ENCODE measurements around the gene ZNF3. TPM values are rescaled to one million over a fixed set of nuclear protein-coding genes. Genes with fewer than 3 reads are reported as not detected.

Gene ZNF3
- total RNA-seq, 1 donor from 2014 or later = 35.4 TPM

- TF ChIP-seq CTCF (IDR thresholded peaks at IDR 0.05) = no peak
- peaks cover 36% of the 10 kb centered on the region for H3K36me3 Mint-ChIP-seq (ENCODE audit: unreplicated experiment)
- H3K9me3 Mint-ChIP-seq (ENCODE audit: unreplicated experiment) = no peaks in the 10 kb centered on the region
- no peak overlapping the region for H3K27ac Mint-ChIP-seq (ENCODE audit: unreplicated experiment)
- no peak overlapping the region for H3K4me3 Mint-ChIP-seq (ENCODE audit: unreplicated experiment)
- H3K27me3 Mint-ChIP-seq (ENCODE audit: unreplicated experiment) = no peaks in the 10 kb centered on the region
- no peak for DNase-seq (ENCODE audit: extremely low spot score, unreplicated experiment)
- H3K4me1 Mint-ChIP-seq (ENCODE audit: unreplicated experiment) = peaks cover 3% of the 10 kb centered on the region
Observed at GRCh38 chr7:100024020-100024619, 57.4 kb downstream of the ZNF3 start.

GRCh38 chr7:100023526-100023925, 58.0 kb downstream of the ZNF3 start:
- H3K9me3 Mint-ChIP-seq (ENCODE audit: unreplicated experiment) = no peaks in the 10 kb centered on the region
- DNase-seq (ENCODE audit: extremely low spot score, unreplicated experiment) = no peak
- peaks cover 36% of the 10 kb centered on the region for H3K36me3 Mint-ChIP-seq (ENCODE audit: unreplicated experiment)
- no peak for TF ChIP-seq CTCF (IDR thresholded peaks at IDR 0.05)
- no peak overlapping the region for H3K4me3 Mint-ChIP-seq (ENCODE audit: unreplicated experiment)
- no peak overlapping the region for H3K27ac Mint-ChIP-seq (ENCODE audit: unreplicated experiment)
- H3K27me3 Mint-ChIP-seq (ENCODE audit: unreplicated experiment) = no peaks in the 10 kb centered on the region
- H3K4me1 Mint-ChIP-seq (ENCODE audit: unreplicated experiment) = peaks cover 3% of the 10 kb centered on the region

GRCh38 chr7:100022621-100023020, 58.9 kb downstream of the ZNF3 start:
- no peaks in the 10 kb centered on the region for H3K27me3 Mint-ChIP-seq (ENCODE audit: unreplicated experiment)
- TF ChIP-seq CTCF (IDR thresholded peaks at IDR 0.05) = no peak
- no peak overlapping the region for H3K4me3 Mint-ChIP-seq (ENCODE audit: unreplicated experiment)
- H3K4me1 Mint-ChIP-seq (ENCODE audit: unreplicated experiment) = peaks cover 7% of the 10 kb centered on the region
- peaks cover 34% of the 10 kb centered on the region for H3K36me3 Mint-ChIP-seq (ENCODE audit: unreplicated experiment)
- no peaks in the 10 kb centered on the region for H3K9me3 Mint-ChIP-seq (ENCODE audit: unreplicated experiment)
- no peak for DNase-seq (ENCODE audit: extremely low spot score, unreplicated experiment)
- H3K27ac Mint-ChIP-seq (ENCODE audit: unreplicated experiment) = no peak overlapping the region

- H3K27me3 Mint-ChIP-seq (ENCODE audit: unreplicated experiment) = no peaks in the 10 kb centered on the region
- no peak for TF ChIP-seq CTCF (IDR thresholded peaks at IDR 0.05)
- H3K36me3 Mint-ChIP-seq (ENCODE audit: unreplicated experiment) = peaks cover 34% of the 10 kb centered on the region
Observed at GRCh38 chr7:100021297-100021696, 60.2 kb downstream of the ZNF3 start.

More at GRCh38 chr7:100021297-100021696, 60.2 kb downstream of the ZNF3 start:
- Mint-ChIP-seq H3K4me1 (ENCODE audit: unreplicated experiment) (peaks cover 19% of the 10 kb centered on the region), H3K9me3 (ENCODE audit: unreplicated experiment) (no peaks in the 10 kb centered on the region), H3K4me3 (ENCODE audit: unreplicated experiment) (no peak overlapping the region), H3K27ac (ENCODE audit: unreplicated experiment) (no peak overlapping the region)
- no peak for DNase-seq (ENCODE audit: extremely low spot score, unreplicated experiment)

Small RNAs within 50 kb of the gene (microRNA-seq; reads per million reads assigned to microRNA genes)
- gene MIR106B (ENCODE audit: unreplicated experiment) = 1,165 reads per million, percentile 79 among the genes with 10 or more reads in this experiment
- 391 reads per million, percentile 71 among the genes with 10 or more reads in this experiment for gene MIR25 (ENCODE audit: unreplicated experiment)
- gene MIR93 (ENCODE audit: unreplicated experiment) = 2,305 reads per million, percentile 84 among the genes with 10 or more reads in this experiment

Other genes with a start within 250 kb of the ZNF3 start
- gene OR2AE1, start 204.7 kb downstream of the ZNF3 start, total RNA-seq = not detected in 2 replicates
- gene TRIM4, start 162.2 kb downstream of the ZNF3 start, total RNA-seq = 13.1 and 14.3 TPM in 2 replicates
- gene GJC3, start 152.1 kb downstream of the ZNF3 start, total RNA-seq = not detected in 2 replicates
- gene AZGP1, start 105.7 kb downstream of the ZNF3 start, total RNA-seq = not detected in 2 replicates
- gene ZKSCAN1, start 66.1 kb downstream of the ZNF3 start, total RNA-seq = 84.1 and 90.4 TPM in 2 replicates
- gene ZSCAN21, start 31.9 kb downstream of the ZNF3 start, total RNA-seq = 13.9 and 14.6 TPM in 2 replicates
- gene COPS6, start 7.2 kb upstream of the ZNF3 start, total RNA-seq = 93.7 and 101 TPM in 2 replicates
- gene MCM7, start 19.7 kb upstream of the ZNF3 start, total RNA-seq = 73.3 and 77.8 TPM in 2 replicates
- 22.0 and 27.4 TPM in 2 replicates for gene AP4M1, start 19.9 kb upstream of the ZNF3 start, total RNA-seq
- gene TAF6, start 37.6 kb upstream of the ZNF3 start, total RNA-seq = 62.8 and 63.9 TPM in 2 replicates
- gene CNPY4, start 37.9 kb upstream of the ZNF3 start, total RNA-seq = 33.6 and 36.7 TPM in 2 replicates
- 2.3 TPM in 2 replicates for gene MBLAC1, start 45.2 kb upstream of the ZNF3 start, total RNA-seq
- gene LAMTOR4, start 67.2 kb upstream of the ZNF3 start, total RNA-seq = 111 and 123 TPM in 2 replicates
- gene TRAPPC14, start 77.0 kb upstream of the ZNF3 start, total RNA-seq = 18.2 and 20.3 TPM in 2 replicates
- 2.9 and 3.6 TPM in 2 replicates for gene GAL3ST4, start 86.9 kb upstream of the ZNF3 start, total RNA-seq
- 8.1 and 12.6 TPM in 2 replicates for gene GPC2, start 95.7 kb upstream of the ZNF3 start, total RNA-seq
- gene STAG3, start 96.2 kb upstream of the ZNF3 start, total RNA-seq = 1.0 and 1.5 TPM in 2 replicates
- not detected in 2 replicates for gene PVRIG, start 138.2 kb upstream of the ZNF3 start, total RNA-seq
- gene SPDYE3, start 226.0 kb upstream of the ZNF3 start, total RNA-seq = not detected in 2 replicates

Measured in osteocyte (in vitro differentiated cells).